Epithelial cell of esophagus (primary cell): ENCODE data around the gene THEM4.
"Not testable (repeated sequence)": the region's sequence is repeated elsewhere in the genome, so short reads cannot be mapped to it uniquely, and the experiment has no call there.

ENCODE experiments used
- DNase-seq: peaks from one replicate; pipeline ENCODE4 v3.0.0; 2010; ENCODE audit warnings: low read depth
- H3K4me3 ChIP-seq: 2 replicates; pipeline ENCODE4 v1.5.1; 2011; ENCODE audit warnings: mild to moderate bottlenecking, low read length, control low read depth
- TF ChIP-seq, protein P1 (sequence below): IDR thresholded peaks from 2 replicates; pipeline ENCODE4 v1.5.1; 2011; ENCODE audit warnings: low read depth, mild to moderate bottlenecking, low read length, control low read depth, inconsistent platforms; ENCODE audit not compliant: insufficient read depth; ENCODE audit errors: missing control alignments

Gene THEM4

GRCh38 chr1:151862604-151863003, 46.7 kb downstream of the THEM4 start:
- TF ChIP-seq, protein P1, sequence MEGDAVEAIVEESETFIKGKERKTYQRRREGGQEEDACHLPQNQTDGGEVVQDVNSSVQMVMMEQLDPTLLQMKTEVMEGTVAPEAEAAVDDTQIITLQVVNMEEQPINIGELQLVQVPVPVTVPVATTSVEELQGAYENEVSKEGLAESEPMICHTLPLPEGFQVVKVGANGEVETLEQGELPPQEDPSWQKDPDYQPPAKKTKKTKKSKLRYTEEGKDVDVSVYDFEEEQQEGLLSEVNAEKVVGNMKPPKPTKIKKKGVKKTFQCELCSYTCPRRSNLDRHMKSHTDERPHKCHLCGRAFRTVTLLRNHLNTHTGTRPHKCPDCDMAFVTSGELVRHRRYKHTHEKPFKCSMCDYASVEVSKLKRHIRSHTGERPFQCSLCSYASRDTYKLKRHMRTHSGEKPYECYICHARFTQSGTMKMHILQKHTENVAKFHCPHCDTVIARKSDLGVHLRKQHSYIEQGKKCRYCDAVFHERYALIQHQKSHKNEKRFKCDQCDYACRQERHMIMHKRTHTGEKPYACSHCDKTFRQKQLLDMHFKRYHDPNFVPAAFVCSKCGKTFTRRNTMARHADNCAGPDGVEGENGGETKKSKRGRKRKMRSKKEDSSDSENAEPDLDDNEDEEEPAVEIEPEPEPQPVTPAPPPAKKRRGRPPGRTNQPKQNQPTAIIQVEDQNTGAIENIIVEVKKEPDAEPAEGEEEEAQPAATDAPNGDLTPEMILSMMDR, result no peak
- no peak overlapping the region for H3K4me3 ChIP-seq
- no peak for DNase-seq

DNA sequence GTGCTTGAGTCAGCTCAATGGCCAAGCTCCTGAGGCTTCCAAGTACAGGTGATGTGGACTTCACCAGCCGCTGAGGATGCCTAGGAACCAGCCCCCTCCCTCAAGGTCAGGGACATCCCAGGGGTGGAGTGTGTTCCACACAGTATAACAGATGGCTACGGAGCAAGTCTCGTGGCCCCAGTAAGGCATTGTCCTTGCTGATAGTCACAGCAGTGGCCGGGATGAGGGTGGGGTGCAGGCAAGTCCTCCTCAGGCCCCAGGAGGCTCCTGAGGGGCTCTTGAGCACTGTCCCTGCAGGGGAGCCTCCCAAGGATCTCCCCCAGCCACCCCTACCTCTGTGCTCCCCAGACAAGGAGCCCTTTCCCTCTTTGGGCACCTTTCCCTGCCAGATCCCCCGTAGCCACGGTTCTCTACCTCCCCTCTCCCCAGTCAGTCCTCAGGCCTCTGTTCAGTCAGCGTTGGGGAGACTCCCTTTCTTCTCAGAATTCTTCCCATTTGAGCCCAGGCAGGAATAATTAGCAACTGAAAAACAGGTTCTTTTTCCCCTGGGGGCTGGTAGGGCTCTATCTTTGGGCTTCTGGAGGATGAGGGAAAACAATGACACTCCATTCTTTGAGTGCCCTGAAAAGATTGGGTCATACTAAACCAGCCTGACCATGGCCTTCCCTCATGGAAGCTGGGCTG, 48.7 kb downstream of the THEM4 start:
- TF ChIP-seq, protein P1, result no peak
- DNase-seq, result peak; percentile 44
- H3K4me3 ChIP-seq, result no peak overlapping the region

- TF ChIP-seq, protein P1, result no peak
- DNase-seq, result no peak
- H3K4me3 ChIP-seq, result no peak overlapping the region
These were observed 49.4 kb downstream of the THEM4 start for GRCh38 chr1:151859891-151860293.

DNA sequence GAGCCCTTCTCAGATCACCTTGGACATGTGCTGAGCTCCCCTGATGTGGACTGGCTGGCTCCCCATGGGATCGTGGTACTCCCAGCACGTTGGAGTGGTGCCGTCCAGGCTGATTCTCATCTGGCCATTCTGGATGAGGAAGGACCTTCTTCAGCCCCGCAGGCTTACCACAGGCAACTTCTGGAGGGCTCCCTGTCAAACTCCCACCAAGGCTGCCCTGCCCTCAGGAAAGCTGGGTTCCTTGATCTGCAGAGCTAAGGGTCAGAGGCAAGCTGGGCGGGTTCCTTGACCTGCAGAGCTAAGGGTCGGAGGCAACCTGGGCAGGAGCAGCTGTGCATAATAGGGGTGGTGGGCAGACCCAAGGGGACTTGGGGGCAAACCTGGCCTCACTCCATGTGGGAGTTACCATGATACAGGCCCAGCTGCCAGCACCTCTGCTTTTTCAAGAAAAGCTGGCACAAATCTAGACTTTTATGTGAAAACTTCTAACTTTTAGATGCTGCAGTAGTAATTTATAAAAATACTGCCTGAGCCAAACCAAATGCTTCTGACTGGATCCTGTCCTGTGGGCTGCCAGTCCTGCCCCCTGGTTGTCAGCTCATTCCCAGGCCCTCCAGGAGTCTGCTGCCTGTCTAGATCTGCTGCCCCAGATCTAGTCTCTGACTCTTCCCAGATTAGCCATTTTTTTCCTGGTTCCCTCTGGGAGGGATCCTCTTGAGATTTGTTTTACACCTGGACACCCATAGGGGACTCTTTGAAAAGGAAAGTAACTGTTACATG, 50.2 kb downstream of the THEM4 start:
- TF ChIP-seq, protein P1, result no peak
- peak; percentile 38 for DNase-seq
- no peak overlapping the region for H3K4me3 ChIP-seq

DNA sequence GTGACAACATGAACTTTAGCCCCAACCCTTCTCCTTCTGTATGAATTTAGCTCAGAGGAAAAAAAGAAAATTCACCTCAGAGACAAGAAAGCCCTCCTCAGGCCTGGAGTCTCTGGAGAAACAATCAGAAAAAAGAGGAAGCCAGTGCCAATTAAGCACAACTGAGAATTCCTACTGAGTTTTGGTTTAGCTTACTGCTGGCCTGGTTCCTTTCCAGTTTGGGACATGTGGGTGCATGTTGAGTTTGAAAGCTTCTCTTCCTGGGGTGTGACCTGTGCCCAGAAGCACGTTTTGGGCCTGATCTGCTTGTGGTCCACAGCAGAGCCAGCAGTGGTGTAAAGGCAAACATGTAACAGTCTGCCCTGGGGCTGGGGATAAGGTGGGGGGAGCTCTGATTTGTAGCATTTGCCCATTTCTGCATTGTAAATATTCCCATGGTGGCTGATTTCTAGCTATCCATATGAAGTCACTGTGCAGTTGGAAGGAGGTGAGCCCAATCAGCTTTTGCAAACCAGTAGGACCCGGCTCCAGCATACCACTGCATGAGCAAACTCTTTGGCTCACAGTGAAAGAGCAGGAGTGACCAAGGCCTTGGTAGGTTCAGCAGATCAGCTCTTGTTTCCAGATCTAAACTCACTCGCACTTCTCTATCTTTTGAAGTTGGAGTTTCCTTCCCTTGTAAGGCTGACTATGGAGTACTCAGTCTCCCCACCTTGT, 51.1 kb downstream of the THEM4 start:
- H3K4me3 ChIP-seq, result no peak overlapping the region
- TF ChIP-seq, protein P1, result no peak
- DNase-seq, result peak; percentile 66

DNA sequence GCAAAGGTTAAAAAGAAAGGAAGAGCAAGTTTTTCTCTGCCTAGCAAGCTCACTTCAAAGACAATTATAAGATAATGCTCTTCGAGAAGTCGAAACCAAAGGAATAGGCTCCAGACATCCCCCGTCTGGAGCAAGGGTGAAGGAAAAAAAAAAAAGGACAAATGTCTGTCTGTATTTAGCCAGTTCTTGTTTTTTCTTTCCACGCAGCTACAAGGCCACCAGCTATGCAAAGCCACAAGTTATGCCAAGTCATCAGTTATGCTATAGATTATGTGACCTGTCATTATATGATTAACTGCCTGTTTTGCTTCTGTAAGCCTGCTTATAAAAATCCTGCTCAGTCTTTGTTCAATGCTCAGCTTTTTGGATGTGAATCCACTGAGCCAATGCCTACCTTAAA, 53.4 kb downstream of the THEM4 start:
- DNase-seq, result no peak
- TF ChIP-seq, protein P1, result no peak

DNA sequence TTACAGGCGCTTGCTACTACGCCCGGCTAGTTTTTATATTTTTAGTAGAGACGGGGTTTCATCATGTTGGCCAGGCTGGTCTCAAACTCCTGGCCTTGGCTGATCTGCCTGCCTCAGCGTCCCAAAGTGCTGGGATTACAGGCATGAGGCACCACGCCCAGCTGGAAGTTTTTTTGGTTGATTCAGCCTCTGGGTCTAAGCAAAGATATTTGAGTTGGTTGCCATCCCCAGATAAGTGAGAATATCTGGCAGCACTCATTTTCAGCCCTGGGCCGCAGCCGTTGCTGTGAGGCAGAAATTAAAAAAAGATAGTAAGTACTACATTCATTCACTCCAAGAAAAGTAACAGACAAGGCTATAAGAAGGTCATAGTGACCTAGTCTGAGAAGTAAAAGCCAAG, 53.8 kb downstream of the THEM4 start:
- DNase-seq, result not testable (repeated sequence)

More for the DNA sequence above, 53.4 kb downstream of the THEM4 start:
- H3K4me3 ChIP-seq, result no peak overlapping the region

More for the DNA sequence above, 53.8 kb downstream of the THEM4 start:
- not testable (repeated sequence) for H3K4me3 ChIP-seq
